GM10266 (cell line): ENCODE data around the gene WDFY2.

Source experiments
- DNase-seq: peaks from one replicate; pipeline ENCODE4 v3.0.0; 2012; ENCODE audit errors: extremely low spot score
- CTCF ChIP-seq: IDR thresholded peaks from 2 replicates; pipeline ENCODE4 v1.5.1; 2012; ENCODE audit warnings: mild to moderate bottlenecking, low read depth; ENCODE audit not compliant: control insufficient read depth, insufficient read depth; ENCODE audit errors: missing control alignments

Gene WDFY2

GRCh38 chr13:51547425-51548176 lies 36.7 kb upstream of the WDFY2 start:
- DNase-seq = no peak
- TF ChIP-seq CTCF = no peak

GRCh38 chr13:51549050-51549449 lies 35.2 kb upstream of the WDFY2 start:
- peak; percentile 18 for DNase-seq
- no peak for TF ChIP-seq CTCF

GRCh38 chr13:51549593-51549992 lies 34.7 kb upstream of the WDFY2 start:
- no peak for DNase-seq

GRCh38 chr13:51550151-51550550 lies 34.1 kb upstream of the WDFY2 start:
- no peak for DNase-seq
- no peak for TF ChIP-seq CTCF

More at GRCh38 chr13:51549593-51549992, 34.7 kb upstream of the WDFY2 start:
- TF ChIP-seq CTCF = no peak

GRCh38 chr13:51551416-51551815 lies 32.8 kb upstream of the WDFY2 start:
- no peak for TF ChIP-seq CTCF
- no peak for DNase-seq

GRCh38 chr13:51552027-51552426 lies 32.2 kb upstream of the WDFY2 start:
- no peak for TF ChIP-seq CTCF
- DNase-seq = no peak

GRCh38 chr13:51553531-51553930 lies 30.7 kb upstream of the WDFY2 start:
- DNase-seq = no peak
- no peak for TF ChIP-seq CTCF
